GM19023 (cell line): ENCODE data around the gene NFIC.
"Not testable (repeated sequence)": the region's sequence is repeated elsewhere in the genome, so short reads cannot be mapped to it uniquely, and the experiment has no call there.

Experiments
- ATAC-seq: cut with Tn5 transposase; IDR thresholded peaks from one replicate; pipeline ENCODE4 v1.9.1; 2021; ENCODE audit warnings: mild to moderate bottlenecking, moderate library complexity; ENCODE audit not compliant: unreplicated experiment

NFIC gene

DNA sequence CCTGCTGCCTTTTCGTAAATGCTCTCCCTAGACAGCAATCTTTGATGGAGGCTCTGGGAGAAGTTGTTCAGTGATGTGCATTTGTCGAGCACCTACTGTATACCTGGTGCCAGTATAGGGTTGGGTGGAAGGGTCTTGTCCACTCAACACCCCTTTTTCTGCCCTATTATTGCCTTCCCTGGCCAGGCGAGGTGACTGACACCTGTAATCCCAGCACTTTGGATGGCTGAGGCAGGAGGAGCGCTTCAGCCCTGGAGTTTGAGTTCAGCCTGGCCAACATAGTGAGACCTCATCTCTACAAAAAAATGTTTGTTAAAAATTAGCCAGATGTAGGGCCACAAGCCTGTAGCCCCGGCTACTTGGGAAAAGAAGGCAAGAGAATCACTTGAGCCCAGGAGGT lies 49.3 kb downstream of the NFIC start:
- no peak for ATAC-seq

GRCh38 chr19:3420244-3420755 lies 53.9 kb downstream of the NFIC start:
- no peak for ATAC-seq

DNA sequence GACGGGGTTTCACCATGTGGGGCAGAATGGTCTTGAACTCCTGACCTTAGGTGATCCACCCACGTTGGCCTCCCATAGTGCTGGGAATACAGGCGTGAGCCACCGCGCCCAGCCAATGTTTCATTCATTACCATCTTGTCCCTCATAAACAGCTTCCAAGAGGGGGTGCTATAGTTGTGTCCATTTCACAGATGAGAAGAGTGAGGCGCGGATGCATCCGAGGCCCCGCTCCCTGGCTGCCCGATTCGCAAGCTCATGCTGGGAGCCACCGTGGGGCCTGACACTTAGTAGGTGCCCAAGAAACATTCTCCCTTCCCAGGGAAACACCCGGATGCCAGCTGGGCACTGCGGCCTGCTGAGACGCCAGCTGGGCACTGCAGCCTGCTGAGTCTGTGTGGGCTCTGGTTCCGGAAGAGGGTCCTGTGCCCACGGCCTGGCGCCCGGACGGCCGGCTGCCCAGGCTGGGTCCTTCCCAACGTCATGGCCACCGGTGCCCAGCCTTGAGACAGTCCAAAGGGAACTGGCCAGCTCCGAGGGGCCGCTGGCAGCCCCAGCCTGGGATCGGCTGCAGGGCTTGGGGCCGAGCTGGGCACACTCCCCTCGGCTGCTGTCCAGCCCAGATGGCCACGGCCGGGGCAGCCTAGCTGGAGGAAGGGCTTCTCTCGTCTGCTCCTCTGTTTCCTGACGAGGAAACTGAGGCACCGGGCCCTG lies 54.7 kb downstream of the NFIC start:
- ATAC-seq, result no peak

DNA sequence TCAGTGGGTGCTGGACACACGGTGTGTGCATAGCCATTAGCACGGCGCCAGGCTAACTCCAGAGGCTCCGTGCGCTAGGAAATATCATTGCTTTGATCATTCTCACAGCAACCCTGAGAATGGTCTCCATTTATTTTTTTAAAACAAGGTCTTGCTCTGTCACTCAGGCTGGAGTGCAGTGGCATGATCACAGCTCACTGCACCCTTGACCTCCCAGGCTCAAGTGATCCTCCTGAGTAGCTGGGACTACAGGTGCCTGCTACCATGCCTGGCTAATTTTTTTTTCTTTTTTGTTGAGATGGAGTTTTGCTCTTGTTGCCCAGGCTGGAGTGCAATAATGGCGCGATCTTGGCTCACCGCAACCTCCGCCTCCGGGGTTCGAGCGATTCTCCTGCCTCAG lies 55.3 kb downstream of the NFIC start:
- not testable (repeated sequence) for ATAC-seq

DNA sequence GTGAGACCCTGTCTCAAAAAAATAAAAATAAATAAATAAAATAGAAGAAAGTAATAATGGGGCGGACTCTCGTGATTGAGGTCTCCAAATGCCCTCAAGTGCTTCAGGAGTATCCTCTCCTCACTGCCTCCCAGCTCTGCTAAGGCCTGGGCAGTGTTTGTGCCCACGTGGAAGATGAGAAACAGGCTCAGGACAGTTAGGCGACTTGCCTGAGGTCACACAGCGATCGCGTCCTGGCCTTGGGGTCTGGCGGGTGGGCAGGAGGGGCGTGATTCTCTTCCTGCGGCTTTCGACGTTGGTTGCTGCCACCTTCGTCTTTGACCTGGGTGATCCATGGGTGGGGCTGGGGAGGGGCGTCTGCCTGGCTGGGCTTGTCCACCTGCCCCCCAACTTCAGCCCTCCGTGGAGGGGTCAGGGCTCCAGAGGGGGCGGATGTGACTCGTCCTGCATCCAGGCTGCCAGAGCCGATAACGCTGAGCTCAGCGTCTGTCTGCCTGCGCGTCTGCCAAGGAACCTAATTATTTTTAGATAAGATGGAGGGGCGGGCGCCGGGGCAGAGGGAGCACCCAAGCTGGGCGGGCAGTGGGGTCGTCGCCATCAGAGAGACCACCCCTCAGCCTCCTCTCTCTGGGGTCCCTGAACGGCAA lies 56.9 kb downstream of the NFIC start:
- no peak for ATAC-seq

- no peak for ATAC-seq
These were observed 60.0 kb downstream of the NFIC start for GRCh38 chr19:3426433-3426832.

GRCh38 chr19:3430366-3430680 lies 63.9 kb downstream of the NFIC start:
- not testable (repeated sequence) for ATAC-seq

DNA sequence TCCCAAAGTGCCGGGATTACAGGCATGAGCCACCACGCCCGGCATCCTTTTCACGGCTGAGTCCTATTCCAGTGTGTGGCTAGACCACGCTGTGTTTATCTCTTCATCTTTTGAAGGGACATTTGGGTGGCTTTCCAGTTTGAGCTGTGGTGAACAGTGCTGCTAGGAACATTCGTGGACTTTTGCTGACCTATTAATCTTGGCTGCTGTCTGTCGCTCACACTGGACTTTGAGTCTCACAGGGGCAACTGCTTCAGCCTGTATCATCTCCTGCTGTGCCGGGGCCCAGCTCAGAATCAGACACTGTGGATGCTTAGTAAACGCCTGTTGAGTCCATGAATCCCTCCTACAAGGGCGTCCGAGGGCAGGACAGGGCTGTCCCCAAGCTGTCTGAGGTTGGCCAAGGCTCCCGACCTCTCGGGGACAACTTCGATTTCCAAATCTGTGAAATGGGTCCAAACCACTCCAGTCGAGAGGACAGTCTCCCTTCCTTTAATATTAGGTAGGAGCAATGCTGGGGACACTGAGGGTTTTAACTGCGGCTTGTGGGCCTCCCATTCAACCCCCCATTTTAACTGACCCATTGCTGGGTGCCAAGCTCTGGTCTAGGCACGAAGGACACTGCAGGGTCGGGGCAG lies 65.5 kb downstream of the NFIC start:
- no peak for ATAC-seq

GRCh38 chr19:3433313-3433712 lies 66.9 kb downstream of the NFIC start:
- ATAC-seq, result no peak

DNA sequence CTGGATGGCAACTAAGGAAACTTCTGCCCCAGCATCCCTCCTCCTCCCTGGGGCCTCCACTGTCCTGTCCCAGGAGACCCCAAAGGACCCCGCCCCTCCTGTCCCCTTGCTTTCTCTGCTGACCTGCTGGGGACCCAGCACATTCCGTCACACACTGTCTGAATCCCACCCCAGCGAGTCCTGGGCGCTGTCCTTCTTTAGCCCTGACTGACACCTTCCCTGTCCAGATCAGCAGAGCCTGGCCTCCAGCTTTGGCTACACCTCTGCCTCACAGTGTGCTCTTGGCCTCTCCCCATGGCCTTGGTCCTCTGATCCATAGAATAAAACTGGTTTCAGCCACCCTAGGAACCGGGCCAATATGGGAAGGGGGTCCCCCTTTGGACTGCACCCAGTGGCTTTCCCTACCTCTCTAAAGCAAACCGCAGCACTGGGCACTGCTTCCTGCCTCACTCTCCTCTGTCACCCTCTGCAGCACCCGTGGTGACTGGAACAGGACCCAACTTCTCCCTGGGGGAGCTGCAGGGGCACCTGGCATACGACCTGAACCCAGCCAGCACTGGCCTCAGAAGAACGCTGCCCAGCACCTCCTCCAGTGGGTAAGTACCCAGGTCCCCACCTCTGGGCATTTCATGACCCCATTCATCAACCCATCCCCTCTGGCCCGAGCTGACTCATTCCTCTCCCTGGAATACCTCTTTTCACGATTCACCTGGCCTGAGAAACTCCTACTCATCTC lies 67.6 kb downstream of the NFIC start:
- no peak for ATAC-seq

DNA sequence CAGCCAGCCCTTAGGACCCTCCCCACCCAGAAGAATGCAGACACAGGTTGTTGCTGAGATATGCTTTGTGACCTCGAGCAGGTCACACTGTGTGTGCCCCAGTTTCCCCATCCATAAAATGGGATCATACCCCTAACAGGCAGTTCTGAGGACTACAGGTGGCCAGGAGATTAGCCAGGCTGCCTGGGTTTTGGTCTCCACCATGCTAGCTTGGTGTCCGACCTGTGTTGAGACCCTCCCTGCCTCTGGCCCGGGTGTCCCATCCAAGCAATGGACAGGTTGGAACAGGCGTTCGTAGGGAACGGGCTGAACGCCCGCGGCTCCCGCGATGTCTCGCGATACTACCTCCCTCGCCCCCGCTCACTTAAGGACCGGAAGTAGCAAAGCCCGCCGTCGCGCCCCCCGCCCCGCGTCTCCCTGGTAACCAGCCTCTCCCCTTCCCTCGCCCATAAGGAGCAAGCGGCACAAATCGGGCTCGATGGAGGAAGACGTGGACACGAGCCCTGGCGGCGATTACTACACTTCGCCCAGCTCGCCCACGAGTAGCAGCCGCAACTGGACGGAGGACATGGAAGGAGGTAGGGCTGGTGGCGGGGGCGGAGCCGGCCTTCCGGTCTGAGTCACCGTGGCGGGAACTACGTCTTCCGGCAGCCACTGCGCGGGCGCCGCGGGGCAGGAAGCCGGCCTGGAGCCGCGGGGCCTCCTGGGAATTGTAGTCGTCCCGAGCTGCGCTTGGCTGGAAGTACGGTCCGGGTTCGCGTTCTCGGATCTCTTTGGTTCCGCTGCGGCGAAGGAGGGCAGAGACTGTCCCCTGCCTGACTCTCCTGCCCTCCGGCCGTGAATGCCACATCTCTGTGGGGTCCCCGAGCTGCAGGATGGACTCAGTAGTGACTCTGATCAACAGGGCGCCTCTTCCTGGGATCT lies 68.5 kb downstream of the NFIC start:
- peak; percentile 91 for ATAC-seq

GRCh38 chr19:3440082-3440481 lies 73.7 kb downstream of the NFIC start:
- ATAC-seq, result no peak

DNA sequence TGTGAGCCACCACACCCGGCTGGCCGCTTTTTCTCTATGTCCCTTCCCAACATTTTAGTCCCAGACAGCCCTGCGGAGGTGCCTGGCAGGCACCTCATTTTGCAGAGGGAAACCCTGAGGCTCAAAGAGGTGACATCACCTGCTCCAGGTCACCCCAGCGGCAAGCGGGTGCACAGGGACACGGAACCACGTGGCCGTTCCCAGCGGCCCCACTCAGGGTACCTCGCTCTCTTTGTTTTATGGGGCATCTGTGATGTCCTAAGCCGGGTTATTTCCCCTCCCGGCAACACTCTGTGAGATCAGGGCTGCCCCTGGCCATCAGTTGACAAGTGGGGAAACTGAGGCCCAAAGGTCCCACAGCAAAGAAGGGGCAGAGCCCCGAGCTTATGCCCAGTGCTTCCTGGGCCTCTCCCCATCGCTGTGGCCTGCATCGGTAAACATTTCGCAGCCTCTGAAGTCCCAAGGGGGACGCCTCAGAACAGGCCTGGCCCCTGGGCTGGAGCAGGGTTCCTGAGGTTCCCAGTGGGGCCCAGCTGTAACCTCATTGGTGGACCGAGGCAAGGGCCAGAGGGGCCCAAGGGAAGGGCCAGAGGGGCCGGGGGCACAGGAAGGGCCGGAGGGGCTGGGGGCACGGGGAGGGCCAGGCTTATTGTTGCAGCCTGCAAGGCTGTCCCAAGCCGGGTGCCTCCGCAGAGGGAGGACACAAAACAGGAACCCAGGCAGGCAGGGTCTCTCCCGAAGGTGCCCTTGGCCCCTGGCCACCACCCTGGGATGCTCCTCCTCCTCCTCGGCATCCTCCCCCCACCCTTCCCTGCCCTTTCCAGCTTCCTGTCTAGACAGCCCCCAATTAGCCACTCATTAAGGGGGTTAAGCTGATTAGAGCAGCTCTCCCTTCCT lies 75.0 kb downstream of the NFIC start:
- ATAC-seq, result no peak

DNA sequence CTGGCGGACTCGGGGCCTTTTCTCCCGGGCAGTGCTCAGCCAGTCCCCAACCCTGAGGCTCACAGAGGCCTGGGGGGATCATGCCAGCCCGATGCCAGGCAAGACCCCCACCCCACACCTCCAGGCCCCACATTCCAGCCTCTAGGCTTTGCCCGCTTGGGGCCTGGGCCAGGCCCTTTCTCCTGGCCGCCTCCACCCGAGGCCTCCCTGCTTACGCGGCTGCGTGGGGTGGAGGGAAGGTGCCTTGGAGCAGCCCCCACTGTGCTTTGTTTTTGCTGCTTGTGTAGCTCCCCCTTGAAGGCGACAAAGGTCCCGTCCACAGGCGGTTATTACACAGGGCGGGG lies 75.6 kb downstream of the NFIC start:
- no peak for ATAC-seq

DNA sequence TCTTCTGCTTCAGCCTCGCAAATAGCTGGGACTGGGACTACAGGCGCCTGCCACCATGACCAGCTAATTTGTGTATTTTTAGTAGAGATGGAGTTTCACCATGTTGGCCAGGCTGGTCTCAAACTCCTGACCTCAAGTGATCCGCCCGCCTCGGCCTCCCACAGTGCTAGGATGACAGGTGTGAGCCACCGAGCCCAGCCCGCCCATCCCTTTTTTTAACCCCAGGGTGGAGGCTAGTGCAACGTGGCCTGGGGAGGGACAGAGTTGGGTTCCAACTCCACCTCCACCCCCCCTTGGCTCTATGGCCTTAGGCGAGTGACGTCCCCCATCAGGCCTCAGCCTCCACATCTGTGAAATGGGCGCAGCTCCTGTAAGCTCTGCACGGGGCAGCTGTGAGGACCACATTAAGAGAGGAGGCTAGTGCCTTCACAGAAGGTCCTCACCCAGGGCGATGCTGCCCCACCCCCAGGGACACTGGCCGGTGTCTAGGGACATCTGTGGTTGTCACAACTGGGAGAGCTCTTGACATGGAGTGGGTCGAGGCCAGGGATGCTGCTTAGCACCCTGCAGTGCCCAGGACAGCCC lies 76.2 kb downstream of the NFIC start:
- no peak for ATAC-seq

- no peak for ATAC-seq
These were observed 77.7 kb downstream of the NFIC start for GRCh38 chr19:3443840-3444694.

- no peak for ATAC-seq
These were observed 78.4 kb downstream of the NFIC start for GRCh38 chr19:3444695-3445234.

DNA sequence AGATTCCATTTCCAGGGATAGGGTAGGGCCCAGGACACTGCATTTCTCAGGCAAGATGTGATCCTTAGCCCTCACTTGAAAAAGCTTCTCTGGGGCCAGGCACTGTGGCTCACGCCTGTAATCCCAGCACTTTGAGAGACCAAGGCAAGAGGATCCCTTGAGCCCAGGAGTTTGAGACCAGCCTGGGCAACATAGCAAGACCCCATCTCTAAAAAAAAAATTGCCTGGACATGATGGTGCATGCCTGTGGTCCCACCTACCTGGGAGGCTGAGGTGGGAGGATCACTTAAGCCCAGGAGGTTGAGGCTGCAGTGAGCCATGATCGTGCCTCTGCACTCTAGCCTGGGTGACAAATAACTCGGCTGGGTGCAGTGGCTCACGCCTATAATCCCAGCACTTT lies 80.3 kb downstream of the NFIC start:
- ATAC-seq, result not testable (repeated sequence)
